ENCODE measurements around the gene SORBS2.

The SORBS2 gene

DNA sequence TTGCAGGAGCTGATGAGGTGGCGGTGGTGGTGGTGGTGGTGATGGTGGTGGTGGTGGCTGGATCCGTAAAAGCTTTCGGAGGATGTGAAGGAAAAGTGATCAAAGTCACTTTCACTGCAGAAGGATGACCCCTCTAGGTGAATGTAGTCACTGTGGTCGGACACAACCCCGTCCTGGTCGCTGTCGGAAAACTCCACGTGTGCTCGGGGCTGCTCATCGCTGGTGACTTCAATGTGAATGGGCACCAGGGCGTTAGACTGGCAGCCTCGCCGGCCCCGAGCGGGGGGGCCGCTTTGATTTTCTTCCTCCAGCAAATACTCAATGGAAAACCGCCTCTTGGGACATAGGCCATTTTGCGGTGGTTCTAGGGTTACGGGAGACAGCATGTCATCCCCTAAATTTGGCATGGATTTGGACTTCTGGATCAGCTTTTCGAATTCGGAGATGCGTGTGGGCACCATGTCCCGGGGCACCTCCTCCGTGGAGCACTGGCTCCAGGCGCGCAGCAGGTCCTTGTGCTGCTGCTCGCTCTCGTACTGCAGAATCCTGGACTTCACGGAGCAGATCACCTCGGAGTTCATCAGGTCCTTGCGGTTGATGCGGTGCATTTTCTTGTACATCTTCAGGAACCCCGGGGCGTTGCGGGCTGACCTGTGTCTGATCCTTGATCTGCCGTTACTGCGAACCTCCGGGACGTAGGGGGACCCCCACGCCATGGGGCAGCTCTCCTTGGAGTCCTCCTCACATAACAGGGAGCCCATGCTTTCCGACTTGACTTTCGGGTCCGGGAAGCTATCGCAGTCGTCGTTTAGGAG, 188.3 kb downstream of the SORBS2 start:
- DNase-seq = no peak

DNA sequence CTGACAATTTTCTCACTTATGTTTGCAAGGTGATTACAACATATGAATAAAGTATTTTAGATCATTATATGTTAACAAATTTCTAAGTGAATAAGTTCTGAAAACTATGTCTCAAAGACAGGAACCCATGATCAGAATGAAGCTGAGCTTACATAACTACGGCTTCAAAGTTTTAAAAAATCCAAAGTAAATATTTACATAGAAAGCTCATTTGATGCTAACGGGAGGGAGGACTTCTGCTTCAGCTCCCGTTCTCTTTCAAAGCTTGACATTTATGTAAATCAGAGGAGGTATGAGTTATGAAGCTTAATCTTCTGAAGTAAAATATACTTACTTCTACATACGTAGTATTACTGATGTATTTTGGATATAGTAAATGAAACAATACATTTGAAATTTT, 203.8 kb downstream of the SORBS2 start:
- no peak for DNase-seq

DNA sequence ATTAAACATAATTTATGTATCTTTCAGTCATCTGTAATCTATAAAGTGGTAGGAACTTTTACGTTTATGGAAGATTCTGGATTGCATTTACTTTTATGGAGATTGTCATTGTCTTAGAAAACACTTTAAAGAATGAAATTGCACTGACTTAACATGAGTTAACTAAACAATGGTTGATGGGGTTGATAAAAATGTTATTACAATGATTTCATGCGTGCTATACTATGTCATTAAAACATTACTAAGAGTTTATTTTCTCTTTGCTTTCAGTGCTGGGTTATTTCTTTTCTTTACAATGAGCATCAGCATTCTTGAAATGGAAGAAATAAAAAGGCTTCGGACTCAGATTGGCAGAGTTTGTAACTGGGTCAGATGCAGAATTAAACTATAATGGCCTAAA, 209.6 kb downstream of the SORBS2 start:
- no peak for DNase-seq

DNA sequence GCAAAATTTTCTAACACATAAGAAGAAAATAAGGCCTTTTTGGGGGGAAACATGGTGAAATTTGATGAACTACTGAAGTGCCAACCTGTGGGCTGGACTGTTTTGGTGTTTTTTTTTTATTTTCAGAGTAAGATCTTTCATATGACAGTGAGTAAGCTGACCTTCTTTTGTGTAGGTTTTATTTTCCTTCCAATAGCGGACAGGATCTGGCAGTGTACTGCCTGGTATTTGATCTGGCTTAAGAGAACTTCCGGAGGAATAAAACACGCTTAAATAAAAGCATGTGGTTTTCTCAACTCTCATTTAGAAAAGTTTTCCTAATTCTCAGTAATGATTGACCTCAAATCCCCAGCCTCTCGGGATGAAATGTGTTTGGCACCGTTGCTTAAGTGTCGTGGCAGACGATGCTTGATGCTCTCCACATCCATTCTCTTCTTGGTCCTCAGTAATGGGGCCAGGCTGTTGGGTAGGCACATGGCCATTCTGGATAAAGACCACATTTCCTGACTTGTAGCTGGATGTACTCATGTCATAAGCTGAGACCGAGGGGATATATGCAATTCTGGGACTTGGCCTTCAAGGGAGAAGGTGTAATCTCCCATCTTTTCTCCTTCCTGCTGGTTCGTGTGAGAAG, 211.1 kb downstream of the SORBS2 start:
- DNase-seq = no peak

DNA sequence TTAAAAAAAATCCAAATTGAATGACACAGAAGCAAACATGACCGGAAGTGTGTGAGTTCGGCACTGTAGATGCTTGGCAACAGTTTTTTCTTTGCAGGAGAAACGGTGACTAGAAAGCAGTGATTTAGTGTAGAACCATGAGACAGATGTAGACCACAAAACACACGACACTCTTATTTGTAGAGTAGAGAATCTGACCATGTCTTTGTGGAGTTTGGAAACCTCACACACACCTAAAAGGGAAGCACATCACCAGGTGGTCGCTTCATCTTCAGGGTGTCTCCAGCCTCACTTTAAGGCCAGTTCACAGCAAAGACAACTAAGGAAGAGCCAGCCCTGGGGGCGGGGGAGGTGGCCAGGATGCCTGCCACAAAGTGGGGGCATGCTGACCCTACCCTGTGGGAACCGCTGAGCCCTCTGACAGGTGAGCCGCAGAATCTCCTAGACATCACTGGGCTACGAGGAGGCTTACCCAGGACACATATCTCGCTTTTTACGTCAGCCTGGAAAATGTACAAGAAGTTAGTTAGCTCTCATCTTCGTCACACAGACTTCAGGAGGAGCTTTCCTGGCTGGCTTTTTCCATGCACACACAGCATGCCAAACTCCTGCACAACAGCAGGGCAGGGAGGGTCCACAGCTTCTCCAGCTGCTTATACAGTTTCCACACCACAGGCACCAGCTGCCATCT, 212.3 kb downstream of the SORBS2 start:
- DNase-seq = no peak

DNA sequence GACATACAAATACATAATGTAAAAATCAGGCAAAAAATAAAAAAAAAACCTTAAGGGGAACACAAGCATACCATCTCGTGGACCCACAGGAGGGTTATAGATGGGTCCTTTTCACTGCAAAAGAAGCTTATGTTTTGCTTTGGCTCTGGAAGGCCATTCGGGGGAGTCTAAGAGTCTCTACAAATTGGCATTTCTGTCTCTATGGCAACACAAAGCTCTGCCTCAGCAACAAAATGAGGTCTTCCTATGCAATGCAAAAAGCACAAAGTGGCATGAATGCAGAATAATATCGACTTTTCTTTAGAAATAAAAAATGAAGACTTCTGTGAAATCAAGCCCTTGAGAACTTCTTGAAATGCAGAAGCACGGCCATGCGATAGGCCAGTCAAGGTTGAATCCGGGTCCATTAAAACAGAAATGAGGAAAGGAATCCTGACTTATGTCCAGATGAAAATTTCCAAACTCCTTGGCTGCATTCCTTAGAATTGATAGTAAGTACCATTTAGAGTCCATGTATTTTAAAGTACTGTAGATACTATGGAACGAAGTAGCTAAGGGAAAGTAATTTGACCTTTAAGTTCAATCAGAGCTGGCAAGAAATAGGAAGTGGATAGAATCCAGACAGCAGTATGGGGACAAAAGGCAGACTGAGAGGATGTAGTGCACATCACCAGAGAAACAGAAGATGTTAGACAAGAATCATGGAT, 213.0 kb downstream of the SORBS2 start:
- no peak for DNase-seq

DNA sequence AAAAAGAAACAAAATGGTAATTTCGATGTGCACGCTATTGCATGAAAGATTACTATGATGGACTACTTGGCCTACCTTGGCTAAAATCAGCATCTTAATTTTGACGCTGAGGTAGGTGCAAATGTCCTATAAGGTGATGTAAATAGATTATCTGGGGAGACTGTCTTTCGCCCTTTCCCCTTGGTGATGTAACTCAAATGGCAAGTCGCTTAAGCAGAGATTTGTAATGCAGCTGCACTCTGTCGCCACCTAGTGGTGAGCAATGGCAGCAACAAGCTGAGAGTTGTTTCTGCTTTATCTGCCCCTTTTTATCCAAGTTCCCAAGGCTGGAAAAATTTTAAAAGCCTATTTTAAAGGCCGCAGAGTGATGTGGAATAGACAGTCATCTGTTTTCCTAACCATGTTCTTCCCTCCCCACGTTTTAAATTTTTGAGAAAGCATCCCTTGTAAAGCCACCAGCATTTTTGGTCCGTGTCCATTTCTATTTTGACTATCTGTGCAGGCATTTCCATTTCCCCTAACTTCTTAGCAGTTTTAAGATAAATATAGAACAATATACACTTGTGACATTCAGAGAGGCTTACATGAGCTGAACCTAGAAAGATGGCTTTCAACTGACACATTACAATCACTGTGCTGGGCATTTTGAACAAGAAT, 214.3 kb downstream of the SORBS2 start:
- DNase-seq = no peak

DNA sequence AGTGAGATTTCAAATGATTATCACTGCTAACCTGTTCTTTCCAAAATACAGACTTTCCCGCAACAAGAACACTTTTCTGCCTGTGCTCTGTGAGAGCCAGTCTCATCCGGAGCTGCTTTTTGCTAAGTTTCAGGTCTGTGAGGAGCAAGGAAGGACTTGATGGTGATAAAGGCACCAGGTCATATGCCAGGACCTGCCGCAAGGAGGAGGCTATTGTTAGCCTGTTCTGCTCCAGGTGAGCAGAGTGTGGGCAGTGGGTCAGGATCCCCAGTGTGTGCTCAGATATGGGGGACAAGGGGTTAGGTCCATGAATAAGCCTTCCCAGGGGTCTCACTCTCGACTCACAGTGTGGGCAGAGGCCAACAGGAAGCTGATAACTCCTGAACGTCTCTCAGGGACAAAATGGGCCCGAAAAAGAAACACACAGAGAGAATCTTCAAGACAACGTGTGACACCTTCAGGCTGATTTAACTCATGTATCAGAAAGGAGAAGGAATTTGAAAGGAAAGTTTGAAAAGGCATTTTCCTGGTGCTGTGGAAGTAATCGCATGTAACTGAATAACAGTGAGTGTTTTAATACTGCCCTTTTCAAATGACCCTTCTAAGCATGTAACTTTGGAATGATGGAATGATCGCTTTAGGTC, 219.0 kb downstream of the SORBS2 start:
- DNase-seq = no peak

DNA sequence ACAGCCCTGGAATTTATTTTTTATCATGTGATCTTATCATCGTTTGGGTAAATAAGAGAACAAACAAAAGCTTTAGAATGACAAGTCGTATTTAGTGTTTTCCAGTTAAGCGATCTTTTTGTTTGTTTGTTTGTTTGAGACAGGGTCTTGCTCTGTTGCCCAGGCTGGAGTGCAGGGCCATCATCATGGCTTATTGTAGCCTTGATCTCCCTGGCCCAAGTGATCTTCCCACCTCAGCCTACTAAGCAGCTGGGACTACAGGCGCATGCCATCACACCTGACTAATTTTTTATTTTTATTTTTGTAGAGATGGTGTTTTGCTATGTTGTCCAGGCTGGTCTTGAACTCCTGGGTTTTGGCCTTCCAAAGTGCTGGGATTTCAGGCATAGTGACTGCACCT, 219.6 kb downstream of the SORBS2 start:
- no peak for DNase-seq

DNA sequence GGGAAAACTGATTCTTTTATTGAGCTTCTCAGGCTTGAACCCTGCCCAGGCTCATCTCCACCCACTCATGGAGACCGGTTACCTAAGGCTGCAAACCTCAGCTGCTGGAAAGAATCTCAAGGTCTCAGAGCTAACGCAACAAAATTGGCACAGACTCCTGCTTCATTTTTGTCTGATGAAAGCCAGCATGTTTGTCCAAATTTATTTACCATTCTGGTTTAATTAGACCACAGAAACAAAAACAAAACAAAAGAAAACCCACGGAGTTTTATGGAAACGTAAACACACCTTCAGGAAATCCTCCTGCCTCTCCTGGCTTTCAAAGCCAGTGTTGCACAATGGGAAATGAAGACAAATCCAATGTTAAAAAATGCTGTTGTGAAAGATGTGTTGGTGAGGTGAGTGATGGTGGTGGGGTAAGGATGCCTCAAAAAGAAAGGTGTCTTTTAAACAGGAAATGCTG, 220.3 kb downstream of the SORBS2 start:
- DNase-seq = no peak

DNA sequence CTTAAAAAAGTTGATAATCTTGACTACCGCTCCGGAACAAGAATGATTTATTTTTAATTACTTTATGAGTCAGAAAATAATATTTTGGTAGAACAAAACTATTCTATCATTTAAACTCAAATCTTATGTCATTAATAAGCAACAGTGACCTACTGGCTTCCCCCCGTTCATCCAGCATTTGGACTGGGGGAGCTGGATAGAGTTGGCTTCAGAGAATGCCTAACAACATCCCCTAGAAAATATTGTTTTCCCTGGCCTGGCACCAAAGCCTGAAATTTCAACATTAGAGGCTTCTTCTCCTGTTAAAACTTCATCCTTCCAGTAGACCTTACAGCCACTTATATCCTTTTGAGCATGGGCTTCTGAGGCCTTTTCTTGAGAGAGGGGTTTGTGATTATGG, 221.0 kb downstream of the SORBS2 start:
- no peak for DNase-seq

DNA sequence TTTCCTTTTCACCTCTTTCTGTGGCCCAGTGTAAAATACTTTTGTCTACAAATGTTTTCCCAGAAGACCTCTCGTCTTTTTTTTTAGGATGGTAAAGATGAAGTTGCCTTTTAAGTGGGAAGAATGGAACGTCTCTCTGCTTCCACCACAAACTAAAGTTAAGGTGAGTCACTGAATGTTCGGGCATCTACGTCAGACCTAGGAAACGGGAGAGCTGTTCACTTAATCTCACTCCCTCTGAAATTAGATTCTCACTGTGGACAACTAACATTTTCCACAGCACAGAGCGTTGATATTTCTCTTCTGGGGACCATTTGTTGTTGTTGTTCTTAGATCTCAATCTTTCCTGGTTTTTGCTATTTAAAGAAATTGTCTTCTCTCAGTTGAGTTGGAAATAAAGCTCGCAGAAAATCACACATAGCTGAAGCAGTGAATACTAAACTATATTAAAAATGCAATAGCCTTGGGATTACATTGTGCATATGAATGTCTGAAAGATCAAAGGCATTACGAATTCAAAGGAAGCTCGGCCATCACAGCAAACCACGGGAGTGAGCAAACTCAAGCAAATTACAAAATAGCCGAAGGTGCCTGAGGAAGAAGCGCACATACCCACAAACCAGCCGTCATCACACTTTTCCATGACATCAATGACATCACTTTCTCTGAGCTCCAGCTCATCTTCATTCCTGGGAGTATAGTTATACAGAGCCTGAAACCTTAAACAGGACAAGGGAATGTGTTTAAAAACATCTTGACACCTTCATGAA, 222.7 kb downstream of the SORBS2 start:
- DNase-seq = no peak

DNA sequence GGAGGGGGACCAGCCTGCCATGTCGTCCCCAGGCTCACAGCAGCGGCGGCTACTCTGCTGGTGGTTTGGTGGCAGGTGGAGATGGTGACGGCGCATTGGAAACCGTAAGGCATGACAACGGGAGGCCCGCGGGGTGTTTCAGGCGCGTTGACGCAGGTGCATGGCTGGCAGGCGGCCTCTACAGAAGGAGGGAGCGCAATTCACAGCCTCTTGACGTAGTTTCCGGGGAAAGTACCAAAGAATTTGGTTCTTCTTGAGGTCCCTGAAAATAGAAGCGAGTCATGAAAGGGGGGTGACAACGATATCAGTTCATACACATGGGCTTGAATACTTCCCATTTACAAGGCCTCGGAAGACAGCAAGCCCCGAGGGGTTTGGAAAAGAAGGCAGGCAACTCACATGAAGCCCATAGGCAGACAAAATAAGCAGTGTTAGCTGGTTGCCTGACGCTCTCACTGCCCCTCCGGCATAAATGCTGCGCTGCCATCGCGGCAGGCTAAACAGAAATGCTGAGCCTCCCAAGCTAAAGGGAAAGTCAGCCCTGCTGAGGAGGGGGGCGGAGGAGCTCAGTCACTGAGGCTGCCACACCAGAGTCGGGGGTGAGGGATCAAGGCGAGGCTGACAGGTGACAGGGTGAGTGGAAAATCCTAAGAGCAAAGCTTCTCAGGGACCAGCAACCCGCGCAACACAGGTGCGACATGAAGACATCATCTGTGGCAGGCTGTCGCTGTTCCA, 224.4 kb downstream of the SORBS2 start:
- no peak for DNase-seq

DNA sequence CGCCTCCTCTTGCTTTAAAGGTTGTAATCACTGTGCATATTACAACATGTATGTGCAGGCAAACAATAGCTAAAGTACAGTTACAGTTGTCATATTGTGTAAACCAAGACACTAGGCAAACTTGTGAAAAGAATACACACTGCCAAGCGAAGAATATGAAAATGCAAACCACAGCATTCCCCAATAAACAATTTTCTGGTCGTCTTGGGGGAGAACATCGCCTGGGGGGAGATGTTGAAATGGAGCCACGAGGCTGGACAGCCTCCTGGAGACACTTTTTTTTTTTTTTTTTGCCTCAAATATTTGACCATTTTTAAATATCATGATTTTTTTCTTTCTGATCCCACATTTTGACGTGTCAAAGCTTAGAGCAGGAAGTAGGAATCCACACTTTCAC, 225.0 kb downstream of the SORBS2 start:
- DNase-seq = no peak

DNA sequence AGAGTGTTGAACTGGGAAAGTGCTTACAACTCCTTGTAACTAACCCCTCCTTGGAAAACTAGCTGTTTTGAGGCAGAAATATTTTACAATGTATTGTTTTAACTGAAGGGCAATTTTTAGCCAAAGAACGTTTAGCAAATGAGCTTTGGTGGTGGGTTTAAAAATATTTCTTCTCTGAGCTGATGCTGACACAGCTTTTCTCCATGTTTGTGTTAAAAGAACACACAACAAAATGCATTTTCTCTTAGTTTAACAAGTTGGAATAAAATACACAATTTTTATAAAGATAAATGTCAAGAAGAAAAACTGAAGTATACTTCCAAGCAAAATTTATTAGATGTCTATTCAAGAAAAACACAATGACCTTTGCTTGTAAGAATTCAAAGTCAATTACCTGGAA, 226.8 kb downstream of the SORBS2 start:
- DNase-seq = no peak

DNA sequence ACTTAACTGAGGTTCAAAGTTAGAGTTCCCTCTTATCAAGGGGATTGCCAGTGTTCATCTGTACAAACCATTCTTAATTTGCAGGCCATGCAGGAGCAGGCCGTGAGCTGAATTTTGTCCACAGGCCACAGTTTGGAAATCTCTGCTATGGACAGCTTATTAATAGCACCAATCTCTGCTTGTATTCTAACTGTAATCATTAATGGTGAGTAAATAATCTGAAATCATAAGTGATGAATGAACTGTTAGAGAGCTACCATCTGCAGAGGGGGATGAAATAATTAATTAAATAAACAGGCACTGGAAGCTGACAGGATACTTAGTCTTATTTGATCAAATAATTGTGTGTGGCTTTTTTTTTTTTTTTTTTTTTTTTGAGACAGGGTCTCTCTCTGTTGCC, 228.2 kb downstream of the SORBS2 start:
- no peak for DNase-seq

DNA sequence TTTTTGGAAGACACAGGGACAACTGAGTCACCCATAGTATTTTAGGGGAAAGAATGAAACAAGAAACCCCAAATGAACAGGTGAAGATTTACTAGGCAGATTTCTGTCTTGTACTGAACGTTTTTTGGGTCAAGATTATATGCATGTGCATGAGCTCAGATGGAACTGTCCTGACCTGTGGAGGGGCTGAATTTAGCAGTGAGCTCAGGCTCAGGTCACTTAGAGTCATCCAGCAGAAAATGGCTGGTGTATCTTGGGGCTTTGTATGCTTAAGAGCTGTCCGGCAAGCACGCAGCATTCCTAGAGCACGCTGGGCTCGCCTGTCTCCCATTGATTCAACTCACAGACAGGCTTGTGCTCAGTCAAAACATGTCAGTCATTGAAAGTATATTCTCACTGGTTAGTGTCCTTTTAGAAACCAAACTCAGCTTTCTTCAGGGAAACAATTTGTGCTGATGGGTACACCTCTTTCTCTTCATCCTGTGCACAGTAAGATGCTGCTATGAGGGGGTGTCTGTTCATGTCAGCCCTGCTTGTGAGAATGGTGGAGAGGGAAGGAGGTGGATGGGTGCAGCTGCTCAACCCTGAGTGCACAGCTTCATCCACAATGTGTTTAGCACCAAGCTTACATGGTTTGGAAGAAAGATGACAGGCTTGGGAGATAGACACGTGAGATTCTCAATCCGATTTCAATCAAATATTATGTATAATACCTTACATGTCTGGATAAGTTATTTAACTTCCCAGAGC, 229.2 kb downstream of the SORBS2 start:
- DNase-seq = no peak

DNA sequence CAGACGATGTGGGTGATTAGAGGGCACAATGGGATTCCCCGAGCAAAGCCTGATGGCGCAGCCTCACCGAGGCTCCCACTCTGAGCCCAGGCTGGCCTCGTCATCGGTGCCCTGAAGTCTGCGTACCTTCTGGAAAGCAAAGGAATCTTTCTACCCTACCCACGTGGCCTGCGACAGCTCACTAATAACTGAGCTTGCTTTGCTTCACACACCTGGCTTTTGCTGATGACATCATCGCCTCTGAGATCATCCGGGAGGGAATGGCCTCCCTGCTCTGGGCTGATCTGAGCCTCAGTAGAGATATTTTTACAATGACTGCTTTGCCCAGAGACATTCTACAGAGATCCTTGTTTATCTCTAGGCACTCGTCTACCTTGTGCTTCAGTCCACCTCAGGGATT, 231.3 kb downstream of the SORBS2 start:
- DNase-seq = peak; percentile 26

DNA sequence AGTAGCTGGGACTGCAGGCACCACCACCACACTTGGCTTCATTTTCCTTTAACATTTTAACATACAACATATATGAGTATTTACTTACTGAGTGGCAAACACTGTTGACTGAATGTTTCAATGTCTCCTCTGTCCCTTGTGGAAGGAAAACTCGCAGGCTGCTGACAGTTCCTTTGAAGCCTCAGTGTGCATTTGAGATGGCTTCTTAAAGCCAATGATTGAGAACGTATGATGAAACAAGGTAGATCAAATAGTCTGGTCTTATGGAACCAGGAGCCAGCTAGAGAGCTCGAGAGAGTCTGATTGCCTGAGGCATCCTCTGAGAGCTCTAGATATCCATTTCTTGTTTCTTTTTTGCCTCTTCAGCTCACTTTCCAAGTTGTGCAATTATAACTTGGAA, 233.7 kb downstream of the SORBS2 start:
- no peak for DNase-seq

Data from NCI-H226 (cell line).